BE2C (cell line): ENCODE results near the gene GLCE.

Experiments used
- DNase-seq: peaks from one replicate; pipeline ENCODE4 v3.0.0-alpha.2; 2020
- H3K27me3 ChIP-seq: fragments of 250-450 bp; sonication (Bioruptor Pico); 2 replicates; pipeline ENCODE4 v1.5.1; 2020; ENCODE audit warnings: mild to moderate bottlenecking
- H3K36me3 ChIP-seq: fragments of 250-450 bp; sonication (Bioruptor Pico); 2 replicates; pipeline ENCODE4 v1.5.1; 2020; ENCODE audit warnings: mild to moderate bottlenecking
- H3K4me1 ChIP-seq: fragments of 250-450 bp; sonication (Bioruptor Pico); 2 replicates; pipeline ENCODE4 v1.5.1; 2020
- H3K4me3 ChIP-seq: 2 replicates; pipeline ENCODE4 v1.5.1; 2011; ENCODE audit warnings: low read depth, low read length
- H3K9me3 ChIP-seq: fragments of 250-450 bp; sonication (Bioruptor Pico); 2 replicates; pipeline ENCODE4 v1.5.1; 2020
- CTCF ChIP-seq: IDR thresholded peaks from 2 replicates; pipeline ENCODE4 v1.5.1; 2012; ENCODE audit warnings: mild to moderate bottlenecking, low read depth, low read length

The GLCE gene

GRCh38 chr15:69133862-69134519 is 26.4 kb upstream of the GLCE start:
- H3K4me3 ChIP-seq: no peak overlapping the region
- no peaks in the 10 kb centered on the region for H3K36me3 ChIP-seq
- DNase-seq: no peak
- TF ChIP-seq CTCF: no peak
- peaks cover 13% of the 10 kb centered on the region for H3K4me1 ChIP-seq
- H3K27me3 ChIP-seq: no peaks in the 10 kb centered on the region
- H3K9me3 ChIP-seq: no peaks in the 10 kb centered on the region

- Histone ChIP-seq H3K36me3 (no peaks in the 10 kb centered on the region), H3K4me1 (peaks cover 13% of the 10 kb centered on the region), H3K27me3 (no peaks in the 10 kb centered on the region), H3K9me3 (no peaks in the 10 kb centered on the region), H3K4me3 (no peak overlapping the region)
- TF ChIP-seq CTCF: no peak
- no peak for DNase-seq
Measured at GRCh38 chr15:69134791-69135190, 25.6 kb upstream of the GLCE start.

- H3K36me3 ChIP-seq: no peaks in the 10 kb centered on the region
- no peak for TF ChIP-seq CTCF
- no peaks in the 10 kb centered on the region for H3K27me3 ChIP-seq
- no peaks in the 10 kb centered on the region for H3K9me3 ChIP-seq
- no peak for DNase-seq
- H3K4me3 ChIP-seq: no peak overlapping the region
- H3K4me1 ChIP-seq: peaks cover 13% of the 10 kb centered on the region
Measured at GRCh38 chr15:69135499-69135898, 24.9 kb upstream of the GLCE start.

- peaks cover 13% of the 10 kb centered on the region for H3K4me1 ChIP-seq
- DNase-seq: no peak
- H3K36me3 ChIP-seq: no peaks in the 10 kb centered on the region
- no peak overlapping the region for H3K4me3 ChIP-seq
- no peak for TF ChIP-seq CTCF
- H3K9me3 ChIP-seq: no peaks in the 10 kb centered on the region
- no peaks in the 10 kb centered on the region for H3K27me3 ChIP-seq
Measured at GRCh38 chr15:69138963-69139362, 21.5 kb upstream of the GLCE start.

- Histone ChIP-seq H3K9me3 (no peaks in the 10 kb centered on the region), H3K36me3 (no peaks in the 10 kb centered on the region), H3K4me1 (peaks cover 6% of the 10 kb centered on the region), H3K27me3 (no peaks in the 10 kb centered on the region), H3K4me3 (no peak overlapping the region)
- TF ChIP-seq CTCF: no peak
- peak; percentile 28 for DNase-seq
Measured at GRCh38 chr15:69140306-69140705, 20.1 kb upstream of the GLCE start.

GRCh38 chr15:69141286-69141701 is 19.1 kb upstream of the GLCE start:
- no peak for DNase-seq
- Histone ChIP-seq H3K4me3 (no peak overlapping the region), H3K36me3 (no peaks in the 10 kb centered on the region), H3K9me3 (no peaks in the 10 kb centered on the region), H3K4me1 (peaks cover 9% of the 10 kb centered on the region), H3K27me3 (no peaks in the 10 kb centered on the region)
- TF ChIP-seq CTCF: peak; percentile 12; the same call in 1 of the 2 replicates
